GM10847 (cell line): Measurements from ENCODE around the gene KRTAP25-1.

Experiments
- POLR2A ChIP-seq: IDR thresholded peaks from 2 replicates; pipeline ENCODE4 v1.6.1; 2011; ENCODE audit not compliant: insufficient read length; ENCODE audit errors: extremely low read depth

KRTAP25-1 gene, protein sequence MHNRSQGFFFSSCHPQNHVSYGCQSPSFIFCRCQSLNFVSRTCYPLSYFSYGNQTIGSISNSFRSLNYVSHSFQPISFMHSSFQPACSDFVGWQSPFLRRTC

DNA sequence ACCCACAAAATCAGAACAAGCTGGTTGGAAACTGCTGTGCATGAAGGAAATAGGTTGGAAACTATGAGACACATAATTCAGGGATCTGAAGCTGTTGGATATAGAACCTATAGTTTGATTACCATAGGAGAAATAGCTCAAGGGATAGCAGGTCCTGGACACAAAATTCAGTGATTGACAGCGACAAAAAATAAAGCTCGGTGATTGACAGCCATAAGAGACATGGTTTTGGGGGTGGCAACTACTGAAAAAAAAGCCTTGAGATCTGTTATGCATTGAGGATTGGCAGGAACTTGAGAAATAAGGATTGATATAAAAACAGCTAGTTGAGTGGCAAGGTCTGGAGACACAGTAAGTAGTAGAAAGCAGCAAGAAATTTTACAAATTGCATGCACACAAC is at the start of gene KRTAP25-1:
Gene KRTAP25-1, minus strand, starts transcription at position 300 of the 400 bp plus-strand sequence. Its CDS starts 24 bp downstream, at position 276.
- TF ChIP-seq POLR2A, result no peak

- no peak for TF ChIP-seq POLR2A
Measured at GRCh38 chr21:30338717-30339116, 49.4 kb upstream of the KRTAP25-1 start.

DNA sequence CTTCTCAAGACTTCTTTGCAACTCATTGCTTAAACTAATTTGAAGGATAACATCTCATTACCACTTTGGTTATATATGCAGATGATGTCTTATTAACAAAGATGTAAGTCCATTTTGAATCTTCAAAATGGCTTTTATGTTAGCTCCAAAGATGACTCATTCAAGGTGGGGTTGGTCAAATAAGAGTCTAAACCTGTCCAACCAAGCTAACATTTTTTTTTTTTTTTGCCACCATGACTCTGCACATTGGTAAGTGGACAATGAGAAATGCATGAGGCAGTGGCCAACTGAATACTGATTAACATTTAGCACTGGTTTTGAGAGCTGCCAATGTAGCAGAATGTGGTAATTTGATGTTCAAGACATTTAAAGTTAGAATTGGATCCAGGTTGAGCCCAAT is 48.5 kb upstream of the KRTAP25-1 start:
- no peak for TF ChIP-seq POLR2A

GRCh38 chr21:30337276-30337744 is 48.0 kb upstream of the KRTAP25-1 start, which contains the start of gene KRTAP27-1:
Gene KRTAP27-1, minus strand, starts transcription at chr21:30337694. Its CDS starts 26 bp downstream, at chr21:30337668.
- TF ChIP-seq POLR2A, result no peak

DNA sequence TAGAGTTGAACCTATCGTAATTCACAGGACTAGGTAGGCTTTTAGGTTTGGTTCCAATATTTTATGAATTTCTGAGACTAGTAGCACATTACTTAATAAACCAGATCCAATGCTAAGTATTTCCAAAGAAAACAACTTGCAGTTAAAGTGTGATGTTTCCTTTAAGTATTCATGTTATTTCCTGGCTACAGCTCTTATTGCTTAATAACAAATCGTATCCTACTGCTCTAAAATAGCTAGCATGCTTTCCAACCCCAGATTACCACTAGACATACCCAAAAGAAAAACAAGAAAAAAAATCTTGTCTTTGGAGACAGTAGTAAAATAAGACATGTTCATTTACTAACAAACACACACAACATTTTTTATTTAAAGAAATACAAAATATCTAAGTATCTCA is 47.3 kb upstream of the KRTAP25-1 start:
- no peak for TF ChIP-seq POLR2A

- no peak for TF ChIP-seq POLR2A
Measured at GRCh38 chr21:30333736-30334135, 44.4 kb upstream of the KRTAP25-1 start.

DNA sequence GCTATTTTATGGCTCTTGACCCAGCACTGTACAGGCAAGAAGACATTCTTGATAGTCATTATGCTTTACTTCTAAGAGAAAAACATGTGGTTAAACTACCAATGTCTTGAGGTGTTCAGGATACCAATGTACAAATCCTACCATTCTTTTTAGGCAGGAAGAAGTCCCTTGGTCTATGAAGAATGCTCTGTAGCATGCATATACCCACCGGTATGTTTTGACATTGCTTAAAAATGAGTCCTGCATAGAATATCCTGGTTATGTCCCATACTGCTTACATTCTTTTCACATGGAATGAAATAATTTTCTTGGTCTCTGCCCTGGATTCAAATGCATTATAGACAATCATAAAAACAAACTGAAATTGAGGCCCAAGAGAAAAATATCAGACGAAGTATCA is 43.4 kb upstream of the KRTAP25-1 start:
- TF ChIP-seq POLR2A, result no peak

- TF ChIP-seq POLR2A, result no peak
Measured at GRCh38 chr21:30329203-30329875, 40.0 kb upstream of the KRTAP25-1 start.

- no peak for TF ChIP-seq POLR2A
Measured at GRCh38 chr21:30326390-30326789, 37.1 kb upstream of the KRTAP25-1 start.

DNA sequence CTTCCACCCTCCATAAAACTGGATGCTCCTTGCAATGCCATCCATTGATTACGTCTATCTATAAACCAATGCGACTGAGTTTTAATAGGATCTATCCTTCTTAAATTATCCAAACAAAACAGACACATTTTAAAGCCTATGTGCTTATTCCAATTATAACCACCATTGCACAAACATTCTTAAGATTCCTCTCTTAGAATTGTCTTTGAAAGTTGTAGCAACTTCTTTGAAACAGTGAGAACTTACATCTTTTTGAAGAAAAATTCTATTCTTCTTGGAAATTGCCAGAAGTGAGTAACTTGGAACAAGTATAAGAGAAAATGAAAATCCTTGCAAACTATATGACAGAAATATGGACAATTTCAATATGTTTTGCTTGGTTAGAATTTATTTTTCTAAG is 30.9 kb upstream of the KRTAP25-1 start, which contains the start of gene KRTAP26-1:
Gene KRTAP26-1, minus strand, starts transcription at position 101 of the 400 bp plus-strand sequence. CDS start 280 bp downstream, outside the sequence.
- no peak for TF ChIP-seq POLR2A

- TF ChIP-seq POLR2A, result no peak
Measured at GRCh38 chr21:30315701-30316100, 26.4 kb upstream of the KRTAP25-1 start.

- TF ChIP-seq POLR2A, result no peak
Measured at GRCh38 chr21:30306884-30307283, 17.6 kb upstream of the KRTAP25-1 start.

DNA sequence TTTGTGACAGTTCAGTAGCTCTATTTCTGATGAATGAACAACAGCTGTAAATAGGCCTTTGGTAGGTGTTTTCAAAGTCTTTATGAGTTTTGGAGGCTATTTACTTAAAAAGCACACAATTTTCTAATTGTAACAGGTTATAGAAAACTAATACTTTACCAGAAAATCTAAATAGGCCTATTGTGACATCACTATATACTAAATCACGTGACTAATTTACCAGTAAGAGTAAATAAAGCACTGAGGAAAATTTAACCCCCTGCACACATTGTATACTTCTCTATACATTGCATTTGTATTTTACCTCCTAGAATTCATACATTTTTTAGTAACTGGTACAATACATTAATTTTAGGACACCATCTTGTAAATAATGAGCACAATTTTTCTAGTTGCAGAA is 15.8 kb upstream of the KRTAP25-1 start:
- TF ChIP-seq POLR2A, result no peak

GRCh38 chr21:30282850-30283249 is 6.5 kb downstream of the KRTAP25-1 start, which contains the start of gene KRTAP24-1:
Gene KRTAP24-1, minus strand, starts transcription at chr21:30282950. Its CDS starts 18 bp downstream, at chr21:30282932.
- no peak for TF ChIP-seq POLR2A

- TF ChIP-seq POLR2A, result no peak
Measured at GRCh38 chr21:30271611-30272010, 17.7 kb downstream of the KRTAP25-1 start.

- no peak for TF ChIP-seq POLR2A
Measured at GRCh38 chr21:30271156-30271555, 18.2 kb downstream of the KRTAP25-1 start.

GRCh38 chr21:30269803-30270530 is 19.3 kb downstream of the KRTAP25-1 start:
- TF ChIP-seq POLR2A, result no peak
